Activated T-helper 2 cell treated with anti-CD3 and anti-CD28 coated beads, Interferon-gamma antibody, Interleukin-2, Interleukin-4, amounts not matched to agents 10 μg/mL and 5 μg/mL and 100 μg/mL, durations not matched to agents 14 hours and 24 hours and 36 hours (primary cell): ENCODE results near the gene ARHGAP19. TPM values are rescaled to one million over a fixed set of nuclear protein-coding genes. Genes with fewer than 3 reads are reported as not detected.

Experiments
- DNase-seq: peaks from one replicate; pipeline ENCODE4 v3.0.0; 2021; ENCODE audit warnings: low spot score
- H3K27ac Mint-ChIP-seq: one replicate; pipeline ENCODE4 v1.8.0; 2021; ENCODE audit warnings: mixed read lengths
- H3K27me3 Mint-ChIP-seq: one replicate; pipeline ENCODE4 v1.8.0; 2021; ENCODE audit warnings: low read depth, mixed read lengths
- H3K36me3 Mint-ChIP-seq: one replicate; pipeline ENCODE4 v1.8.0; 2021; ENCODE audit warnings: low read depth, mixed read lengths
- H3K4me1 Mint-ChIP-seq: one replicate; pipeline ENCODE4 v1.8.0; 2021; ENCODE audit warnings: low read depth, mixed read lengths
- H3K4me3 Mint-ChIP-seq: one replicate; pipeline ENCODE4 v1.8.0; 2021; ENCODE audit warnings: low read depth, mild to moderate bottlenecking, moderate library complexity, mixed read lengths
- H3K9me3 Mint-ChIP-seq: one replicate; pipeline ENCODE4 v1.8.0; 2021; ENCODE audit warnings: mixed read lengths
- intact Hi-C: fragments of 100-400 bp; cut with micrococcal nuclease; formaldehyde crosslinking; loops from one replicate; pipeline ENCODE4 v1.15.1; 2023
- total RNA-seq: library from RNA; stranded (reverse); gene quantifications from 2 replicates; pipeline ENCODE4 v1.2.3, GENCODE V29; 2022

ARHGAP19 gene
- total RNA-seq, 1 donor from 2014 or later, result 29.9 TPM

GRCh38 chr10:97188261-97188711 is 104.2 kb downstream of the ARHGAP19 start:
- intact Hi-C loops, result no loop called here
- Mint-ChIP-seq H3K4me1 (no peaks in the 10 kb centered on the region), H3K27ac (no peak overlapping the region), H3K9me3 (no peaks in the 10 kb centered on the region), H3K36me3 (no peaks in the 10 kb centered on the region), H3K27me3 (peaks cover 68% of the 10 kb centered on the region), H3K4me3 (no peak overlapping the region)
- no peak for DNase-seq

- no peak overlapping the region for H3K27ac Mint-ChIP-seq
- H3K4me3 Mint-ChIP-seq, result no peak overlapping the region
- H3K27me3 Mint-ChIP-seq, result peaks cover 69% of the 10 kb centered on the region
- no peaks in the 10 kb centered on the region for H3K4me1 Mint-ChIP-seq
- DNase-seq, result no peak
- H3K36me3 Mint-ChIP-seq, result no peaks in the 10 kb centered on the region
- intact Hi-C loops, result no loop called here
- no peaks in the 10 kb centered on the region for H3K9me3 Mint-ChIP-seq
Observed at GRCh38 chr10:97186911-97187310, 105.5 kb downstream of the ARHGAP19 start.

- no peaks in the 10 kb centered on the region for H3K36me3 Mint-ChIP-seq
- H3K4me1 Mint-ChIP-seq, result no peaks in the 10 kb centered on the region
- H3K9me3 Mint-ChIP-seq, result no peaks in the 10 kb centered on the region
- no peak within 1 kb of the TSS for H3K27ac Mint-ChIP-seq
- H3K4me3 Mint-ChIP-seq, result peak within 1 kb of the TSS; percentile 41
- intact Hi-C loops, result no loop called here
- H3K27me3 Mint-ChIP-seq, result peaks cover 67% of the 10 kb centered on the region
- no peak for DNase-seq
Observed at GRCh38 chr10:97185326-97186058, 106.9 kb downstream of the ARHGAP19 start, which contains the start of gene SLIT1. Gene SLIT1, minus strand, starts transcription at chr10:97185959. Its CDS starts 285 bp downstream, at chr10:97185674.

- intact Hi-C loops, result no loop called here
- no peaks in the 10 kb centered on the region for H3K36me3 Mint-ChIP-seq
- peak overlapping the region; percentile 41 for H3K4me3 Mint-ChIP-seq
- no peak overlapping the region for H3K27ac Mint-ChIP-seq
- peaks cover 69% of the 10 kb centered on the region for H3K27me3 Mint-ChIP-seq
- no peaks in the 10 kb centered on the region for H3K9me3 Mint-ChIP-seq
- no peak for DNase-seq
- no peaks in the 10 kb centered on the region for H3K4me1 Mint-ChIP-seq
Observed at GRCh38 chr10:97184971-97185325, 107.5 kb downstream of the ARHGAP19 start.

- Mint-ChIP-seq H3K27ac (no peak overlapping the region), H3K4me1 (no peaks in the 10 kb centered on the region), H3K27me3 (peaks cover 67% of the 10 kb centered on the region), H3K4me3 (no peak overlapping the region), H3K9me3 (no peaks in the 10 kb centered on the region), H3K36me3 (no peaks in the 10 kb centered on the region)
- no peak for DNase-seq
- intact Hi-C loops, result no loop called here
Observed at GRCh38 chr10:97183314-97183713, 109.1 kb downstream of the ARHGAP19 start.

- no peak for DNase-seq
- Mint-ChIP-seq H3K9me3 (no peaks in the 10 kb centered on the region), H3K4me1 (no peaks in the 10 kb centered on the region), H3K27ac (no peak overlapping the region), H3K36me3 (no peaks in the 10 kb centered on the region), H3K27me3 (peaks cover 63% of the 10 kb centered on the region), H3K4me3 (no peak overlapping the region)
- intact Hi-C loops, result no loop called here
Observed at GRCh38 chr10:97182288-97182990, 110.0 kb downstream of the ARHGAP19 start.

GRCh38 chr10:97180986-97181385 is 111.5 kb downstream of the ARHGAP19 start:
- Mint-ChIP-seq H3K9me3 (no peaks in the 10 kb centered on the region), H3K4me3 (no peak overlapping the region), H3K36me3 (no peaks in the 10 kb centered on the region), H3K4me1 (no peaks in the 10 kb centered on the region), H3K27ac (no peak overlapping the region), H3K27me3 (peaks cover 50% of the 10 kb centered on the region)
- intact Hi-C loops, result no loop called here
- no peak for DNase-seq

GRCh38 chr10:97180363-97180755 is 112.1 kb downstream of the ARHGAP19 start:
- Mint-ChIP-seq H3K4me3 (no peak overlapping the region), H3K36me3 (no peaks in the 10 kb centered on the region), H3K4me1 (no peaks in the 10 kb centered on the region), H3K27me3 (peaks cover 48% of the 10 kb centered on the region), H3K9me3 (no peaks in the 10 kb centered on the region), H3K27ac (no peak overlapping the region)
- intact Hi-C loops, result no loop called here
- no peak for DNase-seq

GRCh38 chr10:97179731-97180362 is 112.6 kb downstream of the ARHGAP19 start:
- H3K9me3 Mint-ChIP-seq, result no peaks in the 10 kb centered on the region
- no peak overlapping the region for H3K27ac Mint-ChIP-seq
- intact Hi-C loops, result no loop called here
- no peak for DNase-seq
- H3K4me3 Mint-ChIP-seq, result no peak overlapping the region
- H3K4me1 Mint-ChIP-seq, result no peaks in the 10 kb centered on the region
- H3K36me3 Mint-ChIP-seq, result no peaks in the 10 kb centered on the region
- H3K27me3 Mint-ChIP-seq, result peaks cover 46% of the 10 kb centered on the region

GRCh38 chr10:97179311-97179710 is 113.1 kb downstream of the ARHGAP19 start:
- DNase-seq, result no peak
- Mint-ChIP-seq H3K4me1 (no peaks in the 10 kb centered on the region), H3K27me3 (peaks cover 40% of the 10 kb centered on the region), H3K36me3 (no peaks in the 10 kb centered on the region), H3K27ac (no peak overlapping the region), H3K4me3 (no peak overlapping the region), H3K9me3 (no peaks in the 10 kb centered on the region)
- intact Hi-C loops, result no loop called here

GRCh38 chr10:97178074-97178473 is 114.4 kb downstream of the ARHGAP19 start:
- H3K4me3 Mint-ChIP-seq, result no peak overlapping the region
- no peak for DNase-seq
- H3K36me3 Mint-ChIP-seq, result no peaks in the 10 kb centered on the region
- no peaks in the 10 kb centered on the region for H3K4me1 Mint-ChIP-seq
- no peak overlapping the region for H3K27ac Mint-ChIP-seq
- intact Hi-C loops, result no loop called here
- H3K27me3 Mint-ChIP-seq, result peaks cover 28% of the 10 kb centered on the region
- H3K9me3 Mint-ChIP-seq, result no peaks in the 10 kb centered on the region

GRCh38 chr10:97176226-97176625 is 116.2 kb downstream of the ARHGAP19 start:
- no peaks in the 10 kb centered on the region for H3K9me3 Mint-ChIP-seq
- no peaks in the 10 kb centered on the region for H3K4me1 Mint-ChIP-seq
- H3K4me3 Mint-ChIP-seq, result no peak overlapping the region
- H3K27ac Mint-ChIP-seq, result no peak overlapping the region
- DNase-seq, result no peak
- no peaks in the 10 kb centered on the region for H3K36me3 Mint-ChIP-seq
- intact Hi-C loops, result no loop called here
- H3K27me3 Mint-ChIP-seq, result peaks cover 25% of the 10 kb centered on the region

GRCh38 chr10:97175586-97175985 is 116.9 kb downstream of the ARHGAP19 start:
- DNase-seq, result no peak
- intact Hi-C loops, result no loop called here
- no peaks in the 10 kb centered on the region for H3K36me3 Mint-ChIP-seq
- no peaks in the 10 kb centered on the region for H3K4me1 Mint-ChIP-seq
- H3K27me3 Mint-ChIP-seq, result peaks cover 22% of the 10 kb centered on the region
- H3K4me3 Mint-ChIP-seq, result no peak overlapping the region
- no peak overlapping the region for H3K27ac Mint-ChIP-seq
- H3K9me3 Mint-ChIP-seq, result no peaks in the 10 kb centered on the region
